Hepatocyte (in vitro differentiated cells): ENCODE data around the gene DAGLB. TPM values are rescaled to one million over a fixed set of nuclear protein-coding genes. Genes with fewer than 3 reads are reported as not detected.

Experiments used
- DNase-seq: peaks from one replicate; pipeline ENCODE4 v3.0.0-alpha.2; 2016; ENCODE audit warnings: low spot score
- H2AFZ ChIP-seq: fragments of 200-600 bp; sonication (generic); 2 replicates; pipeline ENCODE4 v1.6.0; 2016; ENCODE audit warnings: antibody characterized with exemption, mild to moderate bottlenecking
- H3K27ac ChIP-seq: fragments of 200-600 bp; sonication (generic); 2 replicates; pipeline ENCODE4 v1.5.1; 2016; ENCODE audit warnings: mild to moderate bottlenecking
- H3K27me3 ChIP-seq: fragments of 200-600 bp; sonication (generic); 2 replicates; pipeline ENCODE4 v1.6.1; 2016
- H3K36me3 ChIP-seq: fragments of 200-600 bp; sonication (generic); replicated peaks from 2 replicates; pipeline ENCODE4 v1.5.1; 2016; ENCODE audit warnings: low read depth; ENCODE audit not compliant: insufficient read depth
- H3K4me1 ChIP-seq: fragments of 200-600 bp; sonication (generic); 2 replicates; pipeline ENCODE4 v1.5.1; 2016; ENCODE audit warnings: mild to moderate bottlenecking, moderate library complexity; ENCODE audit not compliant: insufficient read depth
- H3K4me2 ChIP-seq: fragments of 200-600 bp; sonication (generic); 2 replicates; pipeline ENCODE4 v1.6.0; 2016
- H3K4me3 ChIP-seq: fragments of 200-600 bp; sonication (generic); 2 replicates; pipeline ENCODE4 v1.5.1; 2016; ENCODE audit warnings: mild to moderate bottlenecking
- H3K79me2 ChIP-seq: fragments of 200-600 bp; sonication (generic); 2 replicates; pipeline ENCODE4 v1.6.0; 2017; ENCODE audit warnings: mild to moderate bottlenecking
- H3K9me2 ChIP-seq: fragments of 200-600 bp; sonication (generic); replicated peaks from 2 replicates; pipeline ENCODE4 v1.6.0; 2017; ENCODE audit warnings: mild to moderate bottlenecking; ENCODE audit not compliant: insufficient read depth
- H3K9me3 ChIP-seq: fragments of 200-600 bp; sonication (generic); 2 replicates; pipeline ENCODE4 v1.5.1; 2016; ENCODE audit warnings: low read depth, mild to moderate bottlenecking
- H4K20me1 ChIP-seq: fragments of 200-600 bp; sonication (generic); 2 replicates; pipeline ENCODE4 v1.6.0; 2016; ENCODE audit warnings: mild to moderate bottlenecking; ENCODE audit not compliant: insufficient read depth, poor library complexity, severe bottlenecking
- CTCF ChIP-seq: fragments of 200-600 bp; sonication (generic); IDR thresholded peaks from 2 replicates; pipeline ENCODE4 v1.5.1; 2016; ENCODE audit warnings: antibody characterized with exemption, mild to moderate bottlenecking; ENCODE audit not compliant: poor library complexity
- EZH2 ChIP-seq: fragments of 200-600 bp; sonication (generic); IDR thresholded peaks from 2 replicates; pipeline ENCODE4 v1.6.1; 2016; ENCODE audit warnings: antibody characterized with exemption, mild to moderate bottlenecking, borderline replicate concordance
- EZH2phosphoT487 ChIP-seq: fragments of 200-600 bp; sonication (generic); IDR thresholded peaks from one replicate; pipeline ENCODE4 v1.6.1; 2018; ENCODE audit warnings: antibody characterized with exemption, mild to moderate bottlenecking, low read depth, moderate library complexity; ENCODE audit not compliant: unreplicated experiment, severe bottlenecking
- WGBS: methylation state at CpG from one replicate; pipeline ENCODE4 v1.1.6; 2016; ENCODE audit warnings: low lambda C conversion rate; ENCODE audit errors: missing lambda C conversion rate; 5-methylcytosine and 5-hydroxymethylcytosine counted together
- polyA plus RNA-seq: library from polyadenylated mRNA; unstranded; fragments of >200 nt; fragmentation: Nextera tagmentation; extraction: Ambion mirVana; gene quantifications from 2 replicates; pipeline ENCODE4 v1.2.1, GENCODE V29; 2016
- total RNA-seq: library from RNA; depleted of rRNA; stranded (reverse); fragments of >200 nt; gene quantifications from 2 replicates; pipeline ENCODE4 v1.2.3, GENCODE V29; 2014

Gene DAGLB
- total and polyA plus RNA-seq, 2 experiments from 2014 or later, result 17.5 to 22.2 TPM

GRCh38 chr7:6435486-6436384, 12.0 kb downstream of the DAGLB start:
- no peaks in the 10 kb centered on the region for H3K4me1 ChIP-seq
- H2AFZ ChIP-seq, result no peak overlapping the region
- peak overlapping the region; percentile 0 for H3K27ac ChIP-seq
- no peaks in the 10 kb centered on the region for H3K27me3 ChIP-seq
- 58% methylated on average over 27 of the region's 27 CpGs for WGBS
- TF ChIP-seq CTCF (peak; percentile 97), EZH2 (no peak)
- no peaks in the 10 kb centered on the region for H3K9me3 ChIP-seq
- no peaks in the 10 kb centered on the region for H3K36me3 ChIP-seq
- no peaks in the 10 kb centered on the region for H3K9me2 ChIP-seq
- peaks cover 49% of the 10 kb centered on the region for H3K79me2 ChIP-seq
- DNase-seq, result peak; percentile 90
- H4K20me1 ChIP-seq, result peaks cover 2% of the 10 kb centered on the region
- no peak overlapping the region for H3K4me2 ChIP-seq
- H3K4me3 ChIP-seq, result no peak overlapping the region

- WGBS, result 97% methylated on average over 17 of the region's 17 CpGs
- Histone ChIP-seq H3K27me3 (no peaks in the 10 kb centered on the region), H3K9me2 (no peaks in the 10 kb centered on the region), H3K9me3 (no peaks in the 10 kb centered on the region), H3K4me1 (no peaks in the 10 kb centered on the region), H3K36me3 (no peaks in the 10 kb centered on the region), H3K4me3 (no peak overlapping the region), H3K79me2 (peaks cover 34% of the 10 kb centered on the region), H3K27ac (no peak overlapping the region), H4K20me1 (no peaks in the 10 kb centered on the region), H3K4me2 (no peak overlapping the region), H2AFZ (no peak overlapping the region)
- TF ChIP-seq EZH2phosphoT487, result no peak
- TF ChIP-seq EZH2, result no peak
- TF ChIP-seq CTCF, result no peak
- DNase-seq, result no peak
Observed at GRCh38 chr7:6433784-6434615, 13.8 kb downstream of the DAGLB start.

- Histone ChIP-seq H3K27me3 (no peaks in the 10 kb centered on the region), H3K79me2 (peaks cover 22% of the 10 kb centered on the region), H3K36me3 (no peaks in the 10 kb centered on the region), H3K4me1 (no peaks in the 10 kb centered on the region), H4K20me1 (no peaks in the 10 kb centered on the region), H3K4me3 (no peak overlapping the region), H3K9me3 (no peaks in the 10 kb centered on the region), H3K27ac (no peak overlapping the region), H2AFZ (no peak overlapping the region), H3K4me2 (no peak overlapping the region), H3K9me2 (no peaks in the 10 kb centered on the region)
- no peak for DNase-seq
- no peak for TF ChIP-seq CTCF
- TF ChIP-seq EZH2, result no peak
- no peak for TF ChIP-seq EZH2phosphoT487
- WGBS, result 98% methylated on average over 6 of the region's 6 CpGs
Observed at GRCh38 chr7:6432781-6433180, 15.0 kb downstream of the DAGLB start.
